Left cardiac atrium (tissue), 4 donors: ENCODE data around the gene PAQR6. TPM values are rescaled to one million over a fixed set of nuclear protein-coding genes. Genes with fewer than 3 reads are reported as not detected.

Experiments used
- ATAC-seq, 2 donors: fragments of 200-7000 bp; cut with Tn5 transposase; one replicate each; pipeline ENCODE4 v1.9.1; 2020; ENCODE audit warnings: mild to moderate bottlenecking in 2 of 2, moderate library complexity in 2 of 2
- DNase-seq: peaks from one replicate; pipeline ENCODE4 v3.0.0-alpha.2; 2020
- intact Hi-C, 2 donors: fragments of 100-400 bp; cut with DNase I; formaldehyde crosslinking; loops; one replicate each; pipeline versions ENCODE4 v1.14.1 to v1.15.1; 2022 to 2023
- total RNA-seq, 2 donors: library from RNA; stranded (reverse); fragmentation: NEBNext Ultra II Directional; extraction: Animal tissue kit (Norgen Biotek cat#: 25700); gene quantifications; one replicate each; pipeline ENCODE4 v1.2.1, GENCODE V29; 2021
- donor health status: DM: no; HTN: yes; CAD: no.
- donor health status: DM: no; HTN: yes; CAD: no; lungs with severe emphysema.
- donor health status: DM: yes; HTN: yes; CAD: no.
- donor health status: Dilated cardiomyopathy.

Gene PAQR6
- total RNA-seq, 2 donors from 2014 or later, result 0.71 to 1.3 TPM

GRCh38 chr1:156212833-156213643, 34.8 kb downstream of the PAQR6 start, which contains the start of gene PMF1:
TSS of gene PMF1 (plus strand) at chr1:156213007. CDS start at chr1:156213016, 9 bp downstream.
- ATAC-seq (peak; percentile 98 to 99), DNase-seq (peak; percentile 99)
- intact Hi-C loops, result loop anchor here in 1 of 2 donors (5.0 kb wide), 1 partner anchor 51 kb away; no protein-coding TSS in a partner anchor

DNA sequence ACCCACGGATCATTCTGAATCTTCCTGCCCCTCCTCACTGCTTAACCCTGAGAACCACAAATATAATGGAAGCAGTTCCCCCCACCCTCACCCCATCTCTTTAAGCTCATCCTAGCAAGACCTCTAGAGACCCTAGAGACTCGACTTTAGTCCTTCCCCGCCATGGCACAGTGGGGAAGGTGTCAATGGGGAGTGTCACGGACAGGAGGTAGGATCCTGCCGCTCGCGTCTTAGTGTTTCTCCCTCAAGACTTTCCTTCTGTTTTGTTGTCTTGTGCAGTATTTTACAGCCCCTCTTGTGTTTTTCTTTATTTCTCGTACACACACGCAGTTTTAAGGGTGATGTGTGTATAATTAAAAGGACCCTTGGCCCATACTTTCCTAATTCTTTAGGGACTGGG, 35.7 kb downstream of the PAQR6 start:
- DNase-seq (no peak), ATAC-seq (no peak)
- intact Hi-C loops, result loop anchor here in 1 of 2 donors (5.0 kb wide), 1 partner anchor 50 kb away; no protein-coding TSS in a partner anchor

GRCh38 chr1:156211243-156211642, 36.6 kb downstream of the PAQR6 start:
- DNase-seq (no peak), ATAC-seq (no peak)
- intact Hi-C loops, result loop anchor here in 1 of 2 donors (5.0 kb wide), 1 partner anchor 49 kb away; no protein-coding TSS in a partner anchor

- DNase-seq (no peak), ATAC-seq (peak in 1 of 2 donors; percentile 41)
- intact Hi-C loops, result no loop called here
Measured at GRCh38 chr1:156204686-156205085, 43.2 kb downstream of the PAQR6 start.

GRCh38 chr1:156203331-156203730, 44.5 kb downstream of the PAQR6 start:
- DNase-seq, result no peak
- intact Hi-C loops, result no loop called here
- ATAC-seq, result peak; percentile 55 to 86

DNA sequence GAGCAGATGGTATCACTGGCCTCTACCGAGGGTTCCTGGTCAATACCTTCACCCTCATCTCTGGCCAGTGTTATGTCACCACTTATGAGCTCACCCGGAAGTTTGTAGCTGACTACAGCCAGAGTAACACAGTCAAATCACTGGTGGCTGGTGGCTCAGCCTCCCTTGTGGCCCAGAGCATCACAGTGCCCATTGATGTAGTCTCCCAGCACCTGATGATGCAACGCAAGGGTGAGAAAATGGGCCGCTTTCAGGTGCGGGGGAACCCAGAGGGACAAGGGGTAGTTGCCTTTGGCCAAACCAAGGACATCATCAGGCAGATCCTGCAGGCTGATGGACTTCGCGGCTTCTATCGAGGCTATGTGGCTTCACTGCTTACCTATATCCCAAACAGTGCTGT, 47.8 kb downstream of the PAQR6 start:
- intact Hi-C loops, result no loop called here
- no peak for ATAC-seq
- no peak for DNase-seq

- intact Hi-C loops, result no loop called here
- ATAC-seq, result no peak
- no peak for DNase-seq
Measured at GRCh38 chr1:156198831-156199349, 49.0 kb downstream of the PAQR6 start.

DNA sequence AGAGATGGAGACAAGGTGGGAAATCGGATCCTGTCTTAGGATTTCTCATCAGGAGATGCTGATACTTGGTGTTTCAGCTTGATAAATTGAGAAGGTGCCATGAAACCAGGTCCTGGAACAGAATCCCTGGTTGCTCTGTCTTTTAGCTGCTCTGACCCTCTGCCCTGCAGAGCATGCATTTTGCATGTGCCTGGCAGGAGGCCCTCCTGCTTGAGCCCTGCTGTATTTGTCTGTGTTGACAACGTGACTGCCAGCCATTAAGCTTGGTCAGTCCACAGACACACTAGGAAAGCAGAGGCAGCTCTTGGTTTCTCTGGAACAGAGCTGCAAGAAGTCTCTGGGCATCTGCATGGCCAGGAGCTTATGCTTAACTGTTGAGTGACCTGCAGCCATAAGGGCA, 51.4 kb downstream of the PAQR6 start:
- DNase-seq (no peak), ATAC-seq (no peak)
- intact Hi-C loops, result no loop called here

- ATAC-seq (no peak), DNase-seq (no peak)
- intact Hi-C loops, result no loop called here
Measured at GRCh38 chr1:156195853-156196252, 52.0 kb downstream of the PAQR6 start.

GRCh38 chr1:156194300-156194652, 53.6 kb downstream of the PAQR6 start:
- ATAC-seq, result peak in 1 of 2 donors; percentile 4
- intact Hi-C loops, result no loop called here
- no peak for DNase-seq

- DNase-seq, result peak; percentile 95
- ATAC-seq, result peak; percentile 100
- intact Hi-C loops, result no loop called here
Measured at GRCh38 chr1:156193488-156194299, 54.2 kb downstream of the PAQR6 start, which contains the start of gene SLC25A44. TSS of gene SLC25A44 (plus strand) at chr1:156194104. CDS start at chr1:156199848, 5,744 bp downstream.

Other genes starting within 250 kb of the PAQR6 start
- gene SSR2, start 227.1 kb downstream of the PAQR6 start, total RNA-seq, result 100 to 1,000 TPM; 101 to 127 TPM
- gene UBQLN4, start 194.3 kb downstream of the PAQR6 start, total RNA-seq, result 10 to 100 TPM; 23.6 to 27.2 TPM
- gene LAMTOR2, start 193.3 kb downstream of the PAQR6 start, total RNA-seq, result 10 to 100 TPM; 48.9 to 54.4 TPM
- not detected for gene RAB25, start 186.9 kb downstream of the PAQR6 start, total RNA-seq
- under 1 TPM; 0.15 to 0.42 TPM for gene MEX3A, start 165.6 kb downstream of the PAQR6 start, total RNA-seq
- gene LMNA, start 133.3 kb downstream of the PAQR6 start, total RNA-seq, result 100 to 1,000 TPM; 264 to 384 TPM
- 1 to 10 TPM; 2.7 to 3.8 TPM for gene SEMA4A, start 94.5 kb downstream of the PAQR6 start, total RNA-seq
- gene SLC25A44, start 54.0 kb downstream of the PAQR6 start, total RNA-seq, result 10 to 100 TPM; 16.0 to 23.1 TPM
- gene PMF1, start 35.0 kb downstream of the PAQR6 start, total RNA-seq, result 10 to 100 TPM; 47.4 to 62.8 TPM
- under 1 TPM in 1 of 2 donors, not detected in 1; 0.47 TPM for gene BGLAP, start 5.9 kb downstream of the PAQR6 start, total RNA-seq
- 10 to 100 TPM; 65.9 to 66.4 TPM for gene SMG5, start 34.8 kb upstream of the PAQR6 start, total RNA-seq
- 1 to 10 TPM; 2.0 to 2.3 TPM for gene TMEM79, start 36.3 kb upstream of the PAQR6 start, total RNA-seq
- gene GLMP, start 47.6 kb upstream of the PAQR6 start, total RNA-seq, result 10 to 100 TPM; 22.7 to 32.2 TPM
- gene VHLL, start 51.3 kb upstream of the PAQR6 start, total RNA-seq, result not detected
- 100 to 1,000 TPM; 125 to 128 TPM for gene CCT3, start 90.2 kb upstream of the PAQR6 start, total RNA-seq
- 1 to 10 TPM in 1 of 2 donors, not detected in 1; 1.0 TPM for gene TSACC, start 90.5 kb upstream of the PAQR6 start, total RNA-seq
- not detected for gene RHBG, start 121.2 kb upstream of the PAQR6 start, total RNA-seq